DMS114 treated with DMSO at 0.1 percent for 48 hours (cell line): Measurements from ENCODE around the gene CES5A.
"Not testable (repeated sequence)": the region's sequence is repeated elsewhere in the genome, so short reads cannot be mapped to it uniquely, and the experiment has no call there.

Source experiments
- DNase-seq: peaks from one replicate; lab custom pipeline; 2025; ENCODE audit not compliant: unreplicated experiment; lab: John Stamatoyannopoulos, UW

CES5A gene

DNA sequence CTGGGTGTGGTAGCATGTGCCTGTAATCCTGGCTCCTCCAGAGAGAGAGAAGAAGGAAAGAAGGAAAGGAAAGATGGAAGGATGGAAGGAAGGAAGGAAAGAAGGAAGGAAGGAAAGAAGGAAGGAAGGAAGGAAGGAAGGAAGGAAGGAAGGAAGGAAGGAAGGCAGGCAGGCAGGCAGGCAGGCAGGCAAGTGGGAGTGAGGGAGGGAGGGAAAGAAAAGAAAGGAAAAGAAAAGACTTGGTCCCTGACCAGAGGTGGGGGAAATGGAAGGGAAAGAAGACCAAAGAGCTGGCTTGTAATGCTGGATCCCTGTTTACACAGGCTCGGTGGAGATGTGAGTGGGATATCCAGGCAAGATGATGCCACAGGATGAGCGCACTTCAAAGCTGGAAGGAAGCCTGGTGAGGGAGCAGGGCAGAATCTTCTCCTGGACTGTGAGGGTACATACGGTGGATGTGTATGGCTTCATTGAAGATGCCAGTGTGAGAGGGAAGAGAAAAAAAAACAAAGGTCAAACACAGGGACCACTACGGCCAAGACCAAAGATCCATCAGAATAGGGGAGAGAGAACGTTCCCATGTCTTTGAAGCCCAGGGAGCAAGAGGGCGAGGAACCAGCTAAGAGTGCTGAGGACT, 44.4 kb downstream of the CES5A start:
- no peak for DNase-seq

GRCh38 chr16:55829232-55829631, 45.9 kb downstream of the CES5A start:
- DNase-seq, result not testable (repeated sequence)

- DNase-seq, result no peak
These were observed 46.5 kb downstream of the CES5A start for GRCh38 chr16:55828680-55829079.

GRCh38 chr16:55825115-55825728, 50.0 kb downstream of the CES5A start:
- no peak for DNase-seq

- DNase-seq, result no peak
These were observed 50.6 kb downstream of the CES5A start for GRCh38 chr16:55824473-55825000.

DNA sequence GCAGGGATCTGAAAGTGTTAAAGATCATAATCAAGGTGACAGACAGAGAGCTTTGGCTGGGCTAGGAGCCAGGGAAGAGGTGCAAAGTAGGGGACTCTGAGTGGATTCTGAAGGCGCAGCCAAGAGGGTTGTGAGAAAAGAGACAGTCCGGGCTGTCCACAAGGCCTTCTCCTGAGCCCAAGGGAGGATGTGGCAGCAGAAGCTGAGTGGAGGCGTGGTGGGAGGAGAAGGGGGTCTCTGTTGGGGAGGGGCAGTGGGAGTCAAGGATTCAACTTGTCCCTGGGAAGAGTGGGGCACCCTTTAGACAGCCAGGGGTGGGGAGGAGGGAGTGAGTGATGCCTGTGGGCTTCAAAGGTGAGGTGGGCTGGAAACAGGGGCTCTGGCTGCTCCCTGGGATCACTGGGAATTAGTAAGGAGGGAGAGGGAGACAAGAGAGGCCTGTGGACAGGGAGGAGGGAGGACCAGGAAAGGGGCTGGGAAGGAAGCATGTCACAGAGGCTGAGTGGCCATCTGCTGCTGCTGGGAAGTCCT, 52.8 kb downstream of the CES5A start:
- no peak for DNase-seq

- DNase-seq, result no peak
These were observed 54.0 kb downstream of the CES5A start for GRCh38 chr16:55821210-55821609.

- no peak for DNase-seq
These were observed 54.6 kb downstream of the CES5A start for GRCh38 chr16:55820615-55821014.

DNA sequence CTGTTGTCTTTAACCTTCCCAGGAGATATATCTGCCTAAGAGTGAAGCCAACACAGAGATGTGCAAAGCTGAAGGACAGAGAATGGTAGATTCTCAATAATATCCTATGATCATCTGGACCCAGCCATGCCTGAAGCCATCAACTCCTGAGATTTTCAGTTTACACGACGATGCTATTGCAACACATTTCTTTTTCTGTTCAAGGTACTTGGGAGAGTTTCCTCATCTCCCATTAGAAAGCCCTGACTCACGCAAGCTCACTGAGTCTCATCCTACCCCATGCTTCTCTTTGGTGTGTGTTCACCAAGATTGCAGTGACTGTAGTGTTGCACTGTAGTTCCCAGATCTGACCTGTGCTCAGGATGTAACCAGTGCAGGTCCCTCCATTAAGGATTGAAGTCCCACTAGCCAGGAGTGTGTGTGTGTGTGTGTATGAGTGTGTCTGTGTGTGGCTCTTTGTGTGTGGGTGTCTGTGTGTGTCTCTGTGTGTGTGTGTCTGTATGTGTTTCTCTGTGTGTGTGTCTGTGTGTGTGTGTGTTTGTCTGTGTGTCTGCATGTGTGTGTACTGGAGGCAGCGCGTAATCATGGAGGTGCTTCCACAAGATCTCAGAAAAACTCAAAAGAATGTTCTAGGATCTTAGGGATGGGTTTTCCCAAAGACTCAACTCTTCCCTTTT, 57.8 kb downstream of the CES5A start:
- no peak for DNase-seq

- not testable (repeated sequence) for DNase-seq
These were observed 59.0 kb downstream of the CES5A start for GRCh38 chr16:55816222-55816621.

DNA sequence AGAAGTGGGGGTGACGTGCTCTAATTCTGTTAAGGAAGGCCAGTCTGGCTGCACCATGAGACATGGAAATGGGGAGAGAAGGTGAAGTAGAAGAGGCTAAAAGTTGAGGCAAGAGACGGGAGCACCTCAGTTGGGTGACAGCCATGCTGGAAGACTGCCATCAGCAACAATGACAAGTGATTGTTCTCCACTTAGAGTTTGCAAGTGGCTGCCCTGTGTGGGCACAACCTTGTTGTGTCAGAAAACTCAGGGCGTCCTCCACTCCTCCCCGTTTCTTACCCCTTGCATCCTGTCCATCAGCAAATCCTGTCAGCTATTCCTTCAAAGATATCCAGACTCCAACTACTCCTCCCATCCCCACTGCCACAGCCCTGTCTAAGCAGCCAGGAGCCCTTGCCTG, 59.9 kb downstream of the CES5A start:
- no peak for DNase-seq

DNA sequence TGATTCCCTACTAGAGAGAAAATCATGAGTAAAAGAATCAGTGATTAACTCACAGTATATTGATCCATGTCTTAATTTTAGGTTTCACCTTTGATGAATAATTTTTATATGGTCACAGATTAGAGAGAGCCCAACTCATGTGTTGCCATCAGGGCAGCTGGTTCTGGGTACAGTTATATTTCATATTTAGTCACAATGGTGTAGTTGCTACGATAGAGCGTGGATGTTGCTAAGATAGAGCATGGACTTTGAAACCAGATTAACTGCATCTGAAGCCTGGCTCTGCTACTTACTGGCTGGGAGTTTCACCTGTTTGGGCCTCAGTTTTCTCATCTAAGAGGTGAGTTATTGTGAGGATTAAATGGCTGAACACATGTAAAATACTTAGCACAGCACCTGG, 61.0 kb downstream of the CES5A start:
- not testable (repeated sequence) for DNase-seq

DNA sequence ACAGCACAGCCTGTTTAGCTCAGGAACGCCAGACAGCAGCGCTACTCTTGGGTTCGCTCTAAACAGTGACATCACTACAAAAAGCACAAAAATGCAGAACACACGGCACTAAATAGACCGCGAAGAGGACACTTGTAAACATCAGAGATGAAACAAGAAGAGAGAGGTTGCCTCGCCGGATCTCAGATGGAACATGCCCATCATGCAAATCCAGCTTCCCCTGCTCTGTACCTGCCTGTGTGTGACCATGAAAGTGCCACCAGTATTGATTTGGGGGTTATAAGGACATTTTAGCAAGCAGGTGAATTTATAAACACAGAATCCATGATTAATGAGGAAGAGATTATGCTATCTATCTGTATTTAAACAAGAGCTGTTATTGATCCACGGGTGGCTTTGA, 61.4 kb downstream of the CES5A start:
- DNase-seq, result not testable (repeated sequence)

DNA sequence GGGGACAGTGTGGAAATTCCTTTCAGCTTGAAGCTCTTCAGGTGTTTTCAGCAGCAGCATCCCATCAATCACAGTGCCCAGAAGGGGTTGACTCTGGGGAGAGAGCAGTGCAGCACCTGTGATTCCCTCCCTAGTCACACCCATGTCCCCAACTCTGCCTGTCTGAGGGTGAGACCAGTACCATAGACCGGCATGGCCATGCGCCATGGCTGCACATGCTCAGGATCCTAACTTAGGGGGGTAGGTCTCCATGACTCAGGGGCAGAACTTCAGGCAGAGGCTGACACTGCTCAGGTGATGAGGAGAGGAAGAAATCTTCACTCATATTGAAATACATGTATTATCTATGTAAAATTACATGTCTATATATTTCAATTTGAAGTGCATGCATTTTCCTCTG, 62.2 kb downstream of the CES5A start:
- no peak for DNase-seq

DNA sequence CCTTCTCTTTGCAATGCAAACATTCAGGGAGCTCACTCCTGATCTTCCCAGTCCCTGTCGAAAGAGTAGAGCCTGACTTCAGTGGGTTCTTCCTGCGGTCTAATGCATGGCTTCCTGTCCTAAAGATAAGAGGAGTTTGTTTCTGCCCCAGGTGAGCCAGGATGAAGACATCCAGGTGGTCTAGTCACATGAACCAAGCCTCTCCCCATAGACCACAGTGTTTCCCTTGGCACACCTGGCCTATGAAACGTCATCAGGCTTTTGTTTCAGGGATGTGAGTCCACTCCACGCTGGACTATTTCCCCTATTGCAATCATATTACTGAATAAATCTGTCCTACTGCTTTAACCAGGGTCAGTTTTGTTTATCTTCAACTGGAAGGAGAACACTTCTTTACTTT, 63.4 kb downstream of the CES5A start:
- no peak for DNase-seq

- DNase-seq, result no peak
These were observed 64.7 kb downstream of the CES5A start for GRCh38 chr16:55810451-55810961.

DNA sequence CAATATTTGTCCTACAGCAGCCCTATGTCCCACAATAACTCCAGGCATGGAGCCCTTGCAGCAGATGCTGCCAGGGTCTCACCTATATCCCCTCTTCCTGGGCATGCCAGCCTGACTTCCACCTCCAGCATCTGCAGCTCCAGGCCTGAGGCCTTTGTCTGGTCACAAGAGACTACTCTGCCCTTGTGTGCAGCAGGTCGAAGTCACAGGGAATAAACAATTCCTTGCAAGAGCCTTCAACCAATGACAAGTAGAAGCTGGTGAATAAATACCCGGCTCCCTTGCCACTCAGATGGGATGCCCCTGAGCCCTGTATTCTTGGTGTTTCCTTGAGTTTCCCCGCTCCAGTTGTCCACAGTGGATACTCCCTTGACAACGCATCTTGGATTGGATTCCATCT, 65.3 kb downstream of the CES5A start:
- DNase-seq, result no peak

- DNase-seq, result no peak
These were observed 65.8 kb downstream of the CES5A start for GRCh38 chr16:55809386-55809785.

- DNase-seq, result not testable (repeated sequence)
These were observed 66.9 kb downstream of the CES5A start for GRCh38 chr16:55808286-55808685.

GRCh38 chr16:55805104-55805503, 70.1 kb downstream of the CES5A start:
- DNase-seq, result not testable (repeated sequence)

- DNase-seq, result not testable (repeated sequence)
These were observed 71.5 kb downstream of the CES5A start for GRCh38 chr16:55803681-55804080.
